GM19239 (cell line): ENCODE measurements around the gene HOXA3.

Experiments
- DNase-seq: peaks from one replicate; pipeline ENCODE4 v3.0.0; 2011; ENCODE audit warnings: low spot score; ENCODE audit not compliant: insufficient read length
- FAIRE-seq: peaks from 2 replicates; lab custom pipeline; 2011; peaks lifted over from hg19 to GRCh38; lab: Jason Lieb, UNC

Gene HOXA3

GRCh38 chr7:27189997-27190748, 37.8 kb upstream of the HOXA3 start:
- FAIRE-seq, result no peak
- DNase-seq, result no peak

- FAIRE-seq, result no peak
- no peak for DNase-seq
Observed at GRCh38 chr7:27189295-27189996, 37.1 kb upstream of the HOXA3 start.

GRCh38 chr7:27188386-27189294, 36.3 kb upstream of the HOXA3 start:
- no peak for FAIRE-seq
- no peak for DNase-seq

GRCh38 chr7:27187475-27188385, 35.3 kb upstream of the HOXA3 start:
- no peak for DNase-seq
- no peak for FAIRE-seq

- FAIRE-seq (no peak), DNase-seq (no peak)
Observed at GRCh38 chr7:27186668-27187474, 34.5 kb upstream of the HOXA3 start.

- FAIRE-seq, result no peak
- DNase-seq, result no peak
Observed at GRCh38 chr7:27185854-27186667, 33.7 kb upstream of the HOXA3 start.

- FAIRE-seq (peak; percentile 26), DNase-seq (no peak)
Observed at GRCh38 chr7:27185013-27185853, 32.9 kb upstream of the HOXA3 start, which contains the start of gene HOXA11. Gene HOXA11 (minus strand): TSS chr7:27185232. CDS start chr7:27185144, 88 bp downstream.

- DNase-seq (no peak), FAIRE-seq (no peak)
Observed at GRCh38 chr7:27184337-27185012, 32.1 kb upstream of the HOXA3 start.

- FAIRE-seq, result no peak
- DNase-seq, result no peak
Observed at GRCh38 chr7:27183682-27184336, 31.4 kb upstream of the HOXA3 start.

- DNase-seq (no peak), FAIRE-seq (no peak)
Observed at GRCh38 chr7:27182861-27183681, 30.7 kb upstream of the HOXA3 start.

- no peak for FAIRE-seq
- no peak for DNase-seq
Observed at GRCh38 chr7:27182285-27182841, 30.0 kb upstream of the HOXA3 start.

- FAIRE-seq, result no peak
- DNase-seq, result no peak
Observed at GRCh38 chr7:27181795-27182275, 29.5 kb upstream of the HOXA3 start.

- no peak for FAIRE-seq
- no peak for DNase-seq
Observed at GRCh38 chr7:27180431-27181420, 28.3 kb upstream of the HOXA3 start.
